GM19372 (cell line): ENCODE results near the gene LGALS1.

ENCODE experiments used
- ATAC-seq: cut with Tn5 transposase; IDR thresholded peaks from one replicate; pipeline ENCODE4 v1.9.1; 2021; ENCODE audit warnings: mild to moderate bottlenecking, low read depth, moderate library complexity; ENCODE audit not compliant: unreplicated experiment

The LGALS1 gene

DNA sequence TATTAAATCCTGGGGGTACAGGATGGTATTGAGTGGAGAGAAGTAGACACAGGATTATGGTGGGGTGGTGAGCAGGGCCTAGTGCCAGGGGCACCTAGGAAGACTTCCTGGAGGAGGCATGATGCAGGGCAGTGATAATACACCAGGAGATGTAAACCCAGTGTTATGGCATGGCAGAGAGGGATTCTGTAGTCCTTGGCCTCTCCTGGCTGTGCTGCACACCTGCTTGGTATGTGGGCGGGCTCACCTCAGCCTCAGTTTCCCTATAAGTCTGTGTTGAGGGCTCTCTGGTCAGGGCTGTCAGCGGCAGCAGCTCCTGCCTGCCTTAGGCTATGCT lies 14.8 kb upstream of the LGALS1 start:
- no peak for ATAC-seq

- ATAC-seq = no peak
Observed at GRCh38 chr22:37661160-37661924, 14.1 kb upstream of the LGALS1 start.

DNA sequence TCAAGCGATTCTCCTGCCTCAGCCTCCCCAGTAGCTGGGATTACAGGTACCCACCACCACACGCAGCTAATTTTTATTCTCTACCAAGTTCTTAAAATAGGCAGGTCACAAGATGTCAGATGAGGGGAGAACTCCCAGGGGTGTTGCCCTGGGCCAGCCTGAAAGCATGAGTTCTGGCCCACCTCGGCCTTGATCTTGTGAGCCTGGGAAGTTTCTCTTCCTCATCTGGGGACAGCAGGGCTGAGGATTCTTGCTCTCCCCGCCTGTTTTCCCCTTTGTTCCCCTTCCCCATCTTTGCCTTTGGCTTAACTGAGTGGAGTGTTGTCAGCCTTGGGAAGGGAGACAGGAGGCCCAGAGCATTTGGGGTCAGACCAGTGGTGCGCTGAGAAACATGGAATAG lies 13.4 kb upstream of the LGALS1 start:
- ATAC-seq = no peak

DNA sequence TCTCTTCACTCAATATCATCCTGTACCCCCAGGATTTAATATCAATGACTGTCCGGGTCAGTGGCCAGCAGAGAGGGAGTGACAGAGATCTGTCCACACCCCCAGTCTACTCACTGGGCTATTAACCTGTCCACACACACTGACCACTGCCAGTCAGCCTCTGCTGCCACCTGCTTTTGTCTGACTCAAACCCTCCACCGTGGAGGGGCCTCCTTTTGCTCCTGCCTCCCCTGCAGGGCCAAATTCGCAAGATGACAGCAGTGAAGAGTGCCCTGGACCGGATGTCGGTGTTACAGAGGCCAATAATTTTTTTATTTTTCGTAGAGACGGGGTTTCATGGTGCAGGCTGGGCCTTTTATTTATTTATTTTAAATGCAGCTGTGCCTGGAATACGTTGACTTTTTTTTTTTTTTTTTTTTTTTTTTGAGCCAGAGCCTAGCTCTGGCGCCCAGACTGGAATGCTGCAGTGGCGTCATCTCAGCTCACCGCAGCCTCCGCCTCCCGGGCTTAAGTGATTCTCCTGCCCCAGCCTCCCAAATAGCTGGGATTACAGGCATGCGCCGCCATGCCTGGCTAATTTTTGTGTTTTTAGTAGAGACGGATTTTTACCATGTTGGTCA lies 11.8 kb upstream of the LGALS1 start:
- no peak for ATAC-seq

- ATAC-seq = no peak
Observed at GRCh38 chr22:37664249-37665101, 11.0 kb upstream of the LGALS1 start.

GRCh38 chr22:37665487-37665886 lies 9.9 kb upstream of the LGALS1 start:
- ATAC-seq = no peak

DNA sequence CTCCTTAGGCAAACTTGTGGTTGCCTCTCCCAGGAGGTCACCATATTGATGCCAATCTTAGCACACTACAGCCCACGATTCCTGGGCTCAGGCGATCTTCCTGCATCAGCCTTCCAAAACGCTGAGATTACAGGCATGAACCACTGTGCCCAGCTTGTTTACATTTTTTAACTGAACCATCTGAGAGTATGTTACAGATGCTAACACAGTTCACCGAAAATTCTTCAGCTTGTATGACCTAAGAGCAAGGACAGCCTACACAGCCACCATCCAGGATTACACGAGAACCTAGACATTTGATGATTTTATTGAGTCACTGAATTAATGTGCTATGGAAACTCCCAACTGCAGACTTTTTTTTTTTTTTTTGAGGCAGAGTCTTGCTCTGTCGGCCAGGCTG lies 5.8 kb upstream of the LGALS1 start:
- no peak for ATAC-seq

- ATAC-seq = no peak
Observed at GRCh38 chr22:37672206-37672919, 3.1 kb upstream of the LGALS1 start.

DNA sequence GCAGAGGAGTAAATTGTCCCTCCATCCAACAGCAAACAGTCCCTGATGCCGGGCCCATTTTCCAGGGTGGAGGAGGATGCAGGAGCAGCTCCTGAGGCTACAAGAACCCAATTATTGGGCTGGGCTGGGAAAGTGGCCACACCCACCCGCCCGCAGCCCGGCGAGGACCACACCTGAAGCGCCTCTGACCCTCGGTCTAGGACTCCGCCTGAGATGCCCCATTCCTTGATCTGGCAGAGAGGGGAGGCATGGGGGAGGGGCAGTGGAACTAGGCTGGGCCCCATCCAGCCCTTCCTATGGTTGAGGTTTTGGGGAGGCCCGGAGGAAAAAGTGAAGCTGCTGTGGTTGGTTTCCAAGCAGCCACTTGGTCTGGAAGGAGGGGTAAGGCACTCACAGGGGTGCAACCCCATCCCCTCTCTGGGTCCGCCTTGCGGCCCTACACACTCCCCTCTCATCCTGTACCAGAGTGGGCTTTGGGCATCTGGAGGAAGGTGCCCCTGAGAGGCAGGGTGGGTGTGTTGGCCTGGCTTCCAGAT lies 2.4 kb upstream of the LGALS1 start:
- ATAC-seq = no peak

- no peak for ATAC-seq
Observed at GRCh38 chr22:37674248-37674647, 1.2 kb upstream of the LGALS1 start.

GRCh38 chr22:37675930-37676735 lies 697 bp downstream of the LGALS1 start:
- ATAC-seq = no peak

DNA sequence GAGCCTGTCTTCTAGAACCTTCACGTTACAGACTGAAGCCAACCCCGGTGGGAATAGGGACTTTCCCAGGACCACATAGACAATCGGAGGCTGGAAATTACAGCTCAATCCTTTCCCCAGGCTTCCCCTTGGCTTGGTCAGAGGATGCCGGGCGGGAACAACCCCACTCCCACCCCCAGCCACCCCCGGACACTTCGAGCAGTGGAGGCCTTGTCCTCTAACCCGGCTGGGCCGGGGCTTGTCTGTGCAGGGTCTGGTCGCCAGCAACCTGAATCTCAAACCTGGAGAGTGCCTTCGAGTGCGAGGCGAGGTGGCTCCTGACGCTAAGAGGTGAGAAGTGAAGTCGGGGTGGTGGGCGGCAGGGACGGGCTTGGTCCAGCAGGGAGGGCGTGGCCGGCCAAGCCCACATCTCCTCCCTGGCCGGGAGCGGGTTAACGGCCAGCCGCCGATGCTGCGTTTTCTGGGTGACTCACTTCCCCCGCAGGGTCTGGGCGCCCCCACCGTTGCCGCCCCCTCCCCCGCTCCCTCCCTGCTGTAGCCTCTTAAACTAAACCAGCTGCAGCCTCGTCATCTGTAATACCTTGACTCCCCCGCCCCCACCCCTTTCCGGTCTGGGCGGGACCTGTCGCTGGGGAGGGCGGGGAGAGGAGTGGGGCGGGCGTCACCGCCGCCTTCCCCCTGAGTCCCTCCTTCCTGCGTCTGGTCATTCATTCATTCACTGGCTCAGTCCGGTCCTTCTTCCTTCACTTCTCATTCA lies 1.5 kb downstream of the LGALS1 start:
- peak; percentile 51 for ATAC-seq

DNA sequence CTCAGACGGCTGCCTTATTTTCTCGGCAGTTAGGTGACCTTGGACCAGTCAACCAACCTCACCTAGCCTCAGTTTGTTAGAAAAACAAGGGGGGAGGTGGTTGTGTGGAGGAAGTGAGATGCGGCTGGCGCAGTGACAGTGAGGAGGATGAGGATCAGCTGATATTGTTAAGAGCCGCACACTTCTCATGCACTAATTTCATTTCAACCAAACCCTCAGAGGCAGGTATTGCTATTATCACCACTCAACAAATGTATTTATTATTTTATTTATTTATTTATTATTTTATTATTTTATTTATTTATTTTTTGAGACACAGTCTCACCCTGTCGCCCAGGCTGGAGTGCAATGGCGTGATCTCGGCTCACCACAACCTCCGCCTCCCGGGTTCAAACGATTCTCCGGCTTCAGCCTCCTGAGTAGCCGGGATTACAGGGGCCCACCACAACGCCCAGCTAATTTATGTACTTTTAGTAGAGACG lies 2.1 kb downstream of the LGALS1 start:
- ATAC-seq = peak; percentile 18

- ATAC-seq = no peak
Observed at GRCh38 chr22:37678372-37678771, 2.9 kb downstream of the LGALS1 start.

GRCh38 chr22:37679670-37680069 lies 4.2 kb downstream of the LGALS1 start:
- no peak for ATAC-seq

GRCh38 chr22:37680191-37680851 lies 4.9 kb downstream of the LGALS1 start:
- no peak for ATAC-seq

DNA sequence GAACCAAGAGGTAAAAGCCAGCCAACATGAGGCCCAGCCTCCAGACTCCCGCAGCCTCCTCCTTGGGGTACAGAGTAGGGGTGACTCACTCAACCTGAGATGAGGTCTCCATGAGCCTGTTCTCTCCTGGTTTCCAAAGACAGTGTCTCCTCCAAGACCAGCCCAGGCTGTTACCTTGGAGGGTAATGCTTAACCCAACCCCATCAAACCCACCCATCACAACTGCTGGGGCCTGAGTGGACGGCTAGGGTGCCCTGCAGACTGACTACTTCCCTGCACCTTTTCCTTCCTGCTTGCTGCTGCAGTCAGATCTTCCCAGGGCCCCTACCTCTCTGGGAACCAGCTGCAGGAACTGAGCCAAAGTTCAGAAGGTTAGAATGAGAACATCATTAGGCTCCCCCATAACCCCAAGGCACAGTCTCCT lies 5.6 kb downstream of the LGALS1 start:
- no peak for ATAC-seq

DNA sequence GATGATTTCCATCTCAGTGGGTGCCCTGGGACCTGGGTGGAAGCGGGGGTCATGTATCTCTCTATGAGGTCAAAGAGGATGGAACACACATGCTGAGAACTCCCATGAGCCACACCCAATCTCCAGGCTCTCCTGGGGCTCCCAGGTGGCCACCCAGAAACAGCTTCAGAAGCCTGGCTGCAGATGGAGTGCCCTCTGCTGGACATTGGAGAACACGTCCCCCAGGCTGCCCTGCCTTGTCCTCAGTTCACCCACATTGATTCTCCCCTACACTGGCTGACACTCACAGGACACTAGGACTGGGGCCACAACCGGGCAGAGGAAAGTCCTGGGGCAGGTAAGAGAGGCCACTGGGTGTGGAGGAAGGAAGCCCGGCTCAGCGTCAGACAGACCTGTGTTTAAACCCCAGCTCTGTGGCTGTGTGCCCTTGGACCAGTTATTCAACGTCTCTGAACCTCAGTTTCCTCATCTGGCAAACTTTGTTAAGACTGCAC lies 6.2 kb downstream of the LGALS1 start:
- ATAC-seq = no peak
